Bronchial epithelial cell (primary cell): ENCODE results near the gene ZNF416. TPM values are rescaled to one million over a fixed set of nuclear protein-coding genes. Genes with fewer than 3 reads are reported as not detected.
A peak's percentile ranks its signal among the peaks of the same experiment; 100 is the strongest.

Source experiments
- DNase-seq: peaks from one replicate; pipeline ENCODE4 v3.0.0-alpha.2; 2010; ENCODE audit warnings: low read depth
- FAIRE-seq: peaks from 2 replicates; lab custom pipeline; 2011; peaks lifted over from hg19 to GRCh38; lab: Jason Lieb, UNC
- H3K27me3 ChIP-seq: 2 replicates; pipeline ENCODE4 v1.5.1; 2011; ENCODE audit warnings: low read length; ENCODE audit not compliant: control insufficient read depth, insufficient read depth
- H3K36me3 ChIP-seq: 2 replicates; pipeline ENCODE4 v1.5.1; 2011; ENCODE audit warnings: low read length; ENCODE audit not compliant: control insufficient read depth, insufficient read depth
- H3K4me3 ChIP-seq: 2 replicates; pipeline ENCODE4 v1.5.1; 2011; ENCODE audit warnings: mild to moderate bottlenecking, low read depth, low read length, control low read depth
- total RNA-seq: library from RNA; depleted of rRNA; stranded (reverse); fragments of >200 nt; gene quantifications from 2 replicates; pipeline ENCODE4 v1.2.1, GENCODE V29; 2014
- TF ChIP-seq, protein P1 (sequence below): IDR thresholded peaks from 2 replicates; pipeline ENCODE4 v1.5.1; 2011; ENCODE audit warnings: mild to moderate bottlenecking, moderate library complexity, low read length, control low read depth, inconsistent platforms; ENCODE audit not compliant: insufficient read depth, severe bottlenecking

ZNF416 gene
- total RNA-seq, 1 donor from 2014 or later = 5.5 TPM

- DNase-seq (peak; percentile 88), FAIRE-seq (no peak)
- no peaks in the 10 kb centered on the region for H3K27me3 ChIP-seq
- peaks cover 2% of the 10 kb centered on the region for H3K36me3 ChIP-seq
- TF ChIP-seq, protein P1, sequence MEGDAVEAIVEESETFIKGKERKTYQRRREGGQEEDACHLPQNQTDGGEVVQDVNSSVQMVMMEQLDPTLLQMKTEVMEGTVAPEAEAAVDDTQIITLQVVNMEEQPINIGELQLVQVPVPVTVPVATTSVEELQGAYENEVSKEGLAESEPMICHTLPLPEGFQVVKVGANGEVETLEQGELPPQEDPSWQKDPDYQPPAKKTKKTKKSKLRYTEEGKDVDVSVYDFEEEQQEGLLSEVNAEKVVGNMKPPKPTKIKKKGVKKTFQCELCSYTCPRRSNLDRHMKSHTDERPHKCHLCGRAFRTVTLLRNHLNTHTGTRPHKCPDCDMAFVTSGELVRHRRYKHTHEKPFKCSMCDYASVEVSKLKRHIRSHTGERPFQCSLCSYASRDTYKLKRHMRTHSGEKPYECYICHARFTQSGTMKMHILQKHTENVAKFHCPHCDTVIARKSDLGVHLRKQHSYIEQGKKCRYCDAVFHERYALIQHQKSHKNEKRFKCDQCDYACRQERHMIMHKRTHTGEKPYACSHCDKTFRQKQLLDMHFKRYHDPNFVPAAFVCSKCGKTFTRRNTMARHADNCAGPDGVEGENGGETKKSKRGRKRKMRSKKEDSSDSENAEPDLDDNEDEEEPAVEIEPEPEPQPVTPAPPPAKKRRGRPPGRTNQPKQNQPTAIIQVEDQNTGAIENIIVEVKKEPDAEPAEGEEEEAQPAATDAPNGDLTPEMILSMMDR = no peak
- H3K4me3 ChIP-seq = peak within 1 kb of the TSS; percentile 86
These were observed 51.4 kb downstream of the ZNF416 start, which contains the start of gene ZNF549 for GRCh38 chr19:57527136-57527881. ZNF549 (plus strand) TSS chr19:57527356; CDS start chr19:57527574, 218 bp downstream.

Other genes starting within 250 kb of the ZNF416 start
- gene ZNF304, start 227.6 kb downstream of the ZNF416 start, total RNA-seq = 12.7 and 13.7 TPM in 2 replicates
- gene TRAPPC2B, start 215.4 kb downstream of the ZNF416 start, total RNA-seq = 13.7 and 16.5 TPM in 2 replicates
- gene ZNF547, start 215.4 kb downstream of the ZNF416 start, total RNA-seq = 3.6 and 3.9 TPM in 2 replicates
- gene ZNF548, start 189.1 kb downstream of the ZNF416 start, total RNA-seq = 30.1 and 31.9 TPM in 2 replicates
- gene ZNF17, start 167.8 kb downstream of the ZNF416 start, total RNA-seq = 9.0 and 11.3 TPM in 2 replicates
- 18.4 and 23.2 TPM in 2 replicates for gene ZNF749, start 143.6 kb downstream of the ZNF416 start, total RNA-seq
- 0.53 and 1.2 TPM in 2 replicates for gene VN1R1, start 121.8 kb downstream of the ZNF416 start, total RNA-seq
- 11.8 and 24.3 TPM in 2 replicates for gene ZNF772, start 101.3 kb downstream of the ZNF416 start, total RNA-seq
- gene ZNF419, start 91.2 kb downstream of the ZNF416 start, total RNA-seq = 17.6 and 33.8 TPM in 2 replicates
- 20.5 and 31.7 TPM in 2 replicates for gene ZNF773, start 79.0 kb downstream of the ZNF416 start, total RNA-seq
- gene ZNF549, start 51.6 kb downstream of the ZNF416 start, total RNA-seq = 6.9 and 7.6 TPM in 2 replicates
- 6.3 and 9.7 TPM in 2 replicates for gene ZNF550, start 19.0 kb downstream of the ZNF416 start, total RNA-seq
- 7.4 and 8.4 TPM in 2 replicates for gene ZIK1, start 5.2 kb upstream of the ZNF416 start, total RNA-seq
- gene ZNF530, start 21.0 kb upstream of the ZNF416 start, total RNA-seq = 3.7 and 3.9 TPM in 2 replicates
- gene ZNF134, start 35.3 kb upstream of the ZNF416 start, total RNA-seq = 17.1 and 23.2 TPM in 2 replicates
- gene ZNF211, start 54.3 kb upstream of the ZNF416 start, total RNA-seq = 11.1 and 13.8 TPM in 2 replicates
- gene ZSCAN4, start 90.0 kb upstream of the ZNF416 start, total RNA-seq = 0.13 TPM in 1 of 2 replicates, not detected in the other
- 6.5 and 6.8 TPM in 2 replicates for gene ZNF551, start 103.1 kb upstream of the ZNF416 start, total RNA-seq
- 0.53 and 1.2 TPM in 2 replicates for gene ZNF154, start 130.3 kb upstream of the ZNF416 start, total RNA-seq
- 5.8 and 7.3 TPM in 2 replicates for gene ZNF671, start 148.7 kb upstream of the ZNF416 start, total RNA-seq
- gene ZNF776, start 167.9 kb upstream of the ZNF416 start, total RNA-seq = 12.4 and 14.0 TPM in 2 replicates
- 11.6 and 16.1 TPM in 2 replicates for gene ZNF586, start 190.8 kb upstream of the ZNF416 start, total RNA-seq
- gene ZNF552, start 236.0 kb upstream of the ZNF416 start, total RNA-seq = 7.0 and 8.2 TPM in 2 replicates